ACHN (cell line): Measurements from ENCODE around the gene ASTE1.
"Not testable (repeated sequence)": the region's sequence is repeated elsewhere in the genome, so short reads cannot be mapped to it uniquely, and the experiment has no call there.

Experiments
- DNase-seq: peaks from one replicate; pipeline ENCODE4 v3.0.0-alpha.2; 2015
- in situ Hi-C: cut with HindIII; loops from 2 replicates; pipeline ENCODE4 v1.10.0; 2017; ENCODE audit warnings: low sequenced_read_pairs, low pct_ligation_motif_present, low pct_unique_long_range_greater_than_20kb

The ASTE1 gene

DNA sequence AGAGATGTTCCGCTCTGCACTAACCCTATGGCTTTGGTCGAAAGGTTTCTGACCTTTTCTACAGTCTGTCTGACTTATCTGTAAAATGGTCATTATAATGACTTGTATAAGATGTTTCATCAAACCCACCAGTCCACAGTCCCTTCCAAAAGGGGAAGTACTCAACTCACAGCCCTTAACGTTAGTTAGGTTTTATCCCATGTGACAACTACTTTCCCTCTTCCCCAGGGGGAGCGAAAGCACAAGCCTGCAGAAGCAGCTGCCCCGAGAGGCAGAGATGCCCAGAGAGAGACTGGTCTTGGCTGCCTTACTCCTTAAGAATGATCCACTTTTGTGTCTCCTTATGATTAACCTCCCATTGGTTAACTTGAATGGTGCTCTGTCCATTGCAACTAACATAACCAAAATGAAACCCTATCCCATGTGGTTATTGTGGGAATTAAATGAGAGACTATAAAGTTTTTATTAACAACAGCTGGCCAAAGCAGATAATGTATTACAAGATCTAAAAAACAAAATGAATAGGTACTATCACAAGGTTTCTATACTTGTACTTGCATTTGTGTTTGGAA lies 6.4 kb downstream of the ASTE1 start:
- in situ Hi-C loops = no loop called here
- no peak for DNase-seq

DNA sequence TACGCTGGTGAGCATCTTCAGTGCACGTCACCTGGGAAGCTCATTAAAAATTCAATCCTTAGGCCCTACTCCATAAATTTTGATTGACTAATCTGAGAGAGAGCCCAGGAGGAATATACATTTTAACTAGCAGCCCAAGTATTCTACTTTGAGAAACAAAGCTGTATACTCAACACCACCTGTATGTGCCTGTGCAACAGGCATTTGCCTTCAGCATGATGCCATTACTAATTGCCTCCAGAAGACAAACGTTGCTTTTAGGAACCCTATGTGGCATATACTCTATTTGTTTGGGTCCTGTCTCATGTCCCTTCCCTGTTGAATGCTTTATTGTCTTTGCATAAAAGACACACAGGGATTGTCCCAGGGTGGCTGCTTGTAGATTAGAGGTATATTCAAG lies 7.7 kb downstream of the ASTE1 start:
- in situ Hi-C loops = no loop called here

DNA sequence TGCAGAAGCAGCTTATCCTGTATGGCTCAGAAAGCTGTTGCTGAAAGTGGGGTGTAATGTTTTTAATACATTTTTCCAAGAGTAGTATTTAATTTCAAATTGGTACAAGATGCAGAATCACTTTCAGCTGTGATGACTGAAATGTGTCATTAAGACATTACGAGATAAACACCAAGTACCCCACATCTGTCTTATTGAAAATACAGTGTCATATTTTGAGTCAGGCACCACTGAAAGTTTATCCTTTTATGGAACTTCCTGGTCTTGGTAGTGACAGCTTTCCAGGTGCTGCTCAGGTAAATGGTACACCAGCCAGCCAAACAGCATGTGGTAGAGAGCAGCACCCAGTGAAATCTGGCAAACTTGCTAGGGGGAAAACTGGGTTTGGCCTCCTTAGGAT lies 16.9 kb downstream of the ASTE1 start:
- in situ Hi-C loops = no loop called here
- DNase-seq = no peak

More for the DNA sequence above, 7.7 kb downstream of the ASTE1 start:
- no peak for DNase-seq

DNA sequence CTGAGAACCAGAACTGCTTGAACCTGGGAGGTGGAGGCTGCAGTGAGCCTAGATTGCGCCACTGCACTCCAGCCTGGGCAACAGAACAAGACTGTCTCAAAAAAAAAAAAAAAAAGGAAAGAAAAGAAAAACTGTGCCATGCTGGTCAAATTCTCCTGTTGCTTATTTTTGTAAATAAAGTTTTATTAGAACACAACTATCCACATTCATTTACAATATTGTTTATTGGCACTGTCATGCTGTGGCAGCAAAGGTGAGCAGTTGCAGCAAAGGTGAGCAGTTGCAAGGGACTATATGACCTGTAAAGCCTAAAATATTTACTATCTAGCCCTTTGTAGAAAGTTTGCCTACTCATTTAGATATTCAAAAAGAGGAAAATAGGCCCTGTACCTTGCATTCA lies 18.3 kb downstream of the ASTE1 start:
- no peak for DNase-seq
- in situ Hi-C loops = no loop called here

GRCh38 chr3:131007782-131008181 lies 18.8 kb downstream of the ASTE1 start:
- DNase-seq = no peak
- in situ Hi-C loops = no loop called here

- DNase-seq = no peak
- in situ Hi-C loops = no loop called here
Measured at GRCh38 chr3:131007256-131007655, 19.4 kb downstream of the ASTE1 start.

DNA sequence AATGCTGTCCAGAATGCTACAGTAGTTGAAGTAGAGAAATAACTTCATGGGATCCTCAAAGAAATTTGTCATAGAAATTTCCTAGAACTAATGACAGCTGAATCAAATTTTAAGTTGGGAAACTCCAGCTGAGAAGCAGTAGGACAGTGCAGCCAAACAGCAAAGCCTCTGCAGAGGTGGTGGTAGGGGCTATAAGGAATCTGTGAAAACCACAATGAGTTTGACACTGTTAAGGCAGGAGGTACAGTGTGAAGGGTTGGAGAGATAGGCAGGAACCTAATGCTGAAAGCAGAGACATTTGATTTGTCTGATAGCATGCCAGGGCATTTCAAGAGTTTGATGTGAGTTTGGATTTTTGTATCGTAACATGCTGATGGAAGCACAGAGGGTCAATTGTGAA lies 22.0 kb downstream of the ASTE1 start:
- DNase-seq = no peak
- in situ Hi-C loops = no loop called here

- DNase-seq = no peak
- in situ Hi-C loops = no loop called here
Measured at GRCh38 chr3:131001071-131001470, 25.6 kb downstream of the ASTE1 start.

GRCh38 chr3:130997289-130997688 lies 29.3 kb downstream of the ASTE1 start:
- in situ Hi-C loops = no loop called here
- DNase-seq = no peak

DNA sequence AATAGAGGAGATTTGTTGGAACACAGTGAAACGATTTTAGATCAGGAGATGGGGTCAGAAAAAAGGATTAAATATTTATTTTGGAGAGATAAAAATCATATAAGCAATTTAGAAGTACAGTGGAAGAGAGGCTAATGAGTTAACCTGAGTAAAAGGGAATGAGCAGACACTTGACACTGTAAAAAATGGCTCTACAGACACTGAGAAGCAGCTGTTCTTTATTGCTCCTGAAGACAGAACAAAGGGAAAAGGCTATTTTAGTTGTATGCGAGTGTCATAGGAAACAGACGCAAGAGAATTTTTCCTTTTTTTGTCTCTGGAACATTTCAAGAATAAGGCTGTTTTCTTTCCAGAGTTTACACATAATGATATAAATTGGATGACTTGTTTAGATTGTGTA lies 34.3 kb downstream of the ASTE1 start:
- no peak for DNase-seq
- in situ Hi-C loops = no loop called here

GRCh38 chr3:130991126-130991525 lies 35.5 kb downstream of the ASTE1 start:
- in situ Hi-C loops = no loop called here
- DNase-seq = no peak

DNA sequence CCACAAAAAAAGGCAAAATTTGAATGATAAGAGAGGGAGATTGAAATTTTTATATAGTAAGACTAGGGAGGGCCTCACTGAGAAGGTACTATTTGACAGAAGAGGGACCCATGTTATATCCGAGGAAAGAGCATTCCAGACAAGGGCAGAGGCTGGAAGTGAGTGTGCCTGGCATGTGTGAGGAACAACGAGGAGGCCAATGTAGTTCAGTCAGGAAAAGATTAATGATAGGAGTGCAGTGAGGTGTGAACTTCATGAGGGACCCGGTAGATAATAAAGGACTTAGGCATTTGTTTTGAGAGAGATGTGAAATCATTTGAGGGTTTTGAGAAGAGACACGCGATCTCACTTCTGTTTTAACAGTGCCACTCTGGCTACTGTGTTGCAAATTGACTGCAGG lies 36.3 kb downstream of the ASTE1 start:
- DNase-seq = no peak
- in situ Hi-C loops = no loop called here

- no peak for DNase-seq
- in situ Hi-C loops = no loop called here
Measured at GRCh38 chr3:130981469-130981868, 45.2 kb downstream of the ASTE1 start.

DNA sequence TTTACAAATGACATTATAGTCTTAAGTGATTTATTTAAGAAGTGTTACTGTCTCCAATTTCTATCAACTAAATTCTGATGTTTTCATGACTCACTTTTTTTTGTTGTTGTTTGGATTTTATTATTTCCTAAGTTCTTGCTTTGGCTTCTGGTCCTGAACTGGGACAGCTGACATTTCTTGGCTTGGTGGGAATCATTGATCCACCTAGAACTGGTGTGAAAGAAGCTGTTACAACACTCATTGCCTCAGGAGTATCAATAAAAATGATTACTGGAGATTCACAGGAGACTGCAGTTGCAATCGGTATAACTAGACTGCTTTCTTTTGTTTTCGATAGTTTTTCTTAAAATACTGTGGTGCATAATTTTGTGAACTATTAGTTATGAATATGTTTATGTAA lies 47.5 kb downstream of the ASTE1 start:
- in situ Hi-C loops = no loop called here
- no peak for DNase-seq

DNA sequence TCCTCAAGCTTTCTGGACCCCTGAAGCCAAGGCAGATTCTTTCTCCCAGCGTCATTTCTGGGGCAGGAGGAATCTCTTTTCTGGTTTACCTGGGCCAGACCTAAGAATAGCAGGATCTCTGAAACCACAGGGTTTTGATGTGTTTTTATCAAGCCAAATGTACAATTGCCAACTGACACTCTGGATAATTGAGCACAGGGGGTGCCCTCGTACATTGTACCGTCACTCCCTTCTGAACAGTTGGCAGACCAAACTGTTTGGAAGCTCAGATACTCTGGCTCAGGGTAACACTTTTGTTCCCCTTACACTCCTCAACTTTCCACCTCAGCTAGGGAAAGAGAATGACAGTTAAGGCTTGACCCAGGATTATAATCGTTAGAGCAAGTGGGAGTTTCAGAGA lies 49.9 kb downstream of the ASTE1 start:
- DNase-seq = no peak
- in situ Hi-C loops = no loop called here

- DNase-seq = no peak
- in situ Hi-C loops = no loop called here
Measured at GRCh38 chr3:130975251-130975650, 51.4 kb downstream of the ASTE1 start.

GRCh38 chr3:130974201-130974600 lies 52.4 kb downstream of the ASTE1 start:
- in situ Hi-C loops = no loop called here
- DNase-seq = no peak

- no peak for DNase-seq
- in situ Hi-C loops = no loop called here
Measured at GRCh38 chr3:130973406-130973805, 53.2 kb downstream of the ASTE1 start.

GRCh38 chr3:130972592-130972991 lies 54.0 kb downstream of the ASTE1 start:
- DNase-seq, in situ Hi-C loops: not testable (repeated sequence)

- in situ Hi-C loops = no loop called here
- DNase-seq = no peak
Measured at GRCh38 chr3:130971208-130971607, 55.4 kb downstream of the ASTE1 start.

GRCh38 chr3:130969621-130970020 lies 57.0 kb downstream of the ASTE1 start:
- no peak for DNase-seq
- in situ Hi-C loops = no loop called here
